CD1c-positive myeloid dendritic cell (primary cell): ENCODE data around the gene MTPN.
A peak's percentile ranks its signal among the peaks of the same experiment; 100 is the strongest.

Experiments used
- DNase-seq: peaks from one replicate; pipeline ENCODE4 v3.0.0-alpha.2; 2016; ENCODE audit errors: extremely low spot score

The MTPN gene

GRCh38 chr7:135981958-135982646, 4.9 kb upstream of the MTPN start:
- DNase-seq, result no peak

DNA sequence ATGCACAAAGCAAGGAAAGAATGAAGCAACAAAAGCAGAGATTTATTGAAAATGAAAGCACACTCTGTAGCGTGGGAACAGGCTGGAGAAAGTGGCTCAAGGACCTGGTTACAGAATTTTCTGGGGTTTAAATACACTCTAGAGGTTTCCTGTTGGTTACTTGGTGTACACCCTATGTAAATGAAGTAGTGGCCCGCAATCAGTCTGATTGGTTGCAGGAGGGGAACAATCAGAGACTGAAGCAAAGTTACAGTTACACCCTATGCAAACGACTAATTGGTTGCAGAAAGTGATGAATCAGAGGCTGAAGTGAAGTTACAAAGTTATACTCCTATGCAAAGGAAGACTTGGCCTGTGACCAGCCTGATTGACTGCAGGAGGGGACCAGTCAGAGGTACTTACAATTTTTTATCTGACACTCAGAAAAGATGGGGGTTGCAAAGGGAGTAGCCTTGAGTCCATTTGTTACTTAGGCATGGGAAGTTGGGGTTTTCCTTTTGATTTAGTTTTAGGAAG, 3.6 kb upstream of the MTPN start:
- peak; percentile 85 for DNase-seq

DNA sequence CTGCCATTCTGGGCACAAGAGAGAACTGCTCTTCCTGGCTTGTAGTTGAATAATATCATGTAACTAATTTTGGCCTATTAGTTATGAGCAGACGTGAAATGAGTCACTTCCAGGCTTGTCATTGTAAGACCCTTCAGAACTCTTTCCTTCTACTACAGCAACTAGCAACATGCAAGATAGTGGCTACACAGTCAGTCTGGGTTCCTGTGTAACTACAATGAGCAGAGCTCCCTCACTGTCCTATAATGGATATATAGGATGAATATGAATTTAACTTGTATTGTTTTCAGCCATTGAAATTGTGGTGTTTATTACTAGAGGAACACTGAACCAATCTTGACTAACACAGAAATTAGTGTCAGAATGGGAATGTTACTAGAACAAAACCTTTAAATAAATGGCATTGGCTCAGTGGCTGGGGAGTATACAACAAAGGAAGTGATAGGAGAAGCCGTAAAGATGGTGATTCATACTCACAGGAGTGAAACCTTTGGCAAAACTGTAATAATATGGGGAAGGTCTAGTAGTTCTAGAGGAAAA, 2.9 kb upstream of the MTPN start:
- DNase-seq, result peak; percentile 69

DNA sequence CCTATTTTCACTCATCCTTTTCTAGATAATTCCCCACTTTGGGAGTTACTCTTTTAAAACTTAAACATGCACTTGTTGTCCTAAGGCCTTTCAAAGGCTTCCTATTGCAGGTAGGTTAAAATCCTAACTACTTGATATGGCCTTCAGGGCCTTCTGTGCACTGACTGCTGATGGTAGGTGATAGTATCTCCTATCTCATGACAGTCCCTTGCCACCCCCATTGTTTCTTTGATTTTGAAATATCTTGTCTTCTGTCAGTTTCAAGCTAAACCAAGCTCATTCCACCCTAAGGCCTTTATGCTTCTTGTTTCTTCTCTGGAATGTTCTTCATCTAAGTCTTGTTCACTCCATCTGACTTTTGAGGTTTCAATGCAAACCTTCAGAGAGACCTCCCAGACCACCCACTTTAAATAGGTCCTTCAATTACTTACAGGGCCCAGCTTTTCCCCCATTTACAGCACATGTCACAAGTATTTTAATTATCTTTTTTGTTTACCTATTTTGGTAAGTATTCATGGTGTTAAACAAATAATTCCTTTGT, 2.4 kb upstream of the MTPN start:
- DNase-seq, result no peak

GRCh38 chr7:135978624-135979023, 1.5 kb upstream of the MTPN start:
- no peak for DNase-seq

GRCh38 chr7:135977742-135978066, 545 bp upstream of the MTPN start:
- no peak for DNase-seq

DNA sequence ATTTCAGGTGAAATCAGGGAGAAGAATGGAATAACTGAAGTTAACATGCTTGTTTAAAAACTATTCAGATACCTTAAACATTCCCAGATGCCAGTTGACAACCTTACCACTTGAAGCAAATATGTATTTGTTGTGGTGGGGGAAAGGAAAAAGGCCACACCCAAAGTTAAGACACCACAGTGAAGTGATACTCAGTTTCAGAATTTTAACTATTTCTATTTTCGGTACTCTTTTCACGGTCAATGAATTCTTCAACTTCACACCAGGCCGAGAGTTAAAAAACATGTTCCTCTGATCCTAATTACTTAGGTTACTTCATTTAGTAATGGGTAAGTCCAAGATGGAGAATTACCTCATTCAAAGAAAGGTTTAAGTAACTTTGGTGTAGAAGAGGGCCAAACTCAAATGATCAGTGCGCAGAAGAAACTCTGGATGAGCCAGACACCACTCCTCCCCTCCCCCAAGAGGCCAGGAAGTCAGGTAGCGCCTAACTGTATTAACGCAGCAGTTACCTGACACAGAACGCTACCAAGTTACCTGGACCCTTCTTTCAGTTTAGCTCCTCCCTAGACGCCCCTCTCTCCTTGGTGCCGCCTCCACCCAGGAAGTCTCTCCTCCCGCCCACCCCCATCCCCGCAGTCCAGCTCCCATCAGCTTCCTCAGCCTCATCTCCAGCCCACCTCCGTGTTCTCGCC, 700 bp downstream of the MTPN start:
- peak; percentile 24 for DNase-seq

GRCh38 chr7:135975166-135975565, 2.0 kb downstream of the MTPN start:
- DNase-seq, result no peak

DNA sequence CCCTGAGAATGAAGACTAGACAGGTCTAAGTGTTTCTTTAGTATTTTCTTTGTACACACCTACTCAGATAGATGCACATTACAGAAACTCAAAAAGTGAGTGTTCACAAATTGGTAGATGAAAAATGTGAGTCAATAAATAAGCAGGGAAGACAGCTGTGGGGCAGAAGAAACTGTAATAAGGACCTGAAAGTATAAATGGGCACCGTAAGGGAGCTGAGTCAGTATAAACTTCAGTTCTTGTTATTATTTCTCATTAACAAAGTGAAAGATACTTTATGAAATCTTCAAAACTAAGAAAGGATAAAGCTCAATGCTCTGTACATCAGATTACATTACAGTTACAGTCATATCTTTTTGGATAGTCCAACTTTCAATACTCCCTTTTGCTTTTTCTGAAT, 2.5 kb downstream of the MTPN start:
- DNase-seq, result peak; percentile 16

GRCh38 chr7:135971366-135971725, 5.8 kb downstream of the MTPN start:
- DNase-seq, result peak; percentile 39

- DNase-seq, result peak; percentile 55
These were observed 6.3 kb downstream of the MTPN start for GRCh38 chr7:135970682-135971365.

DNA sequence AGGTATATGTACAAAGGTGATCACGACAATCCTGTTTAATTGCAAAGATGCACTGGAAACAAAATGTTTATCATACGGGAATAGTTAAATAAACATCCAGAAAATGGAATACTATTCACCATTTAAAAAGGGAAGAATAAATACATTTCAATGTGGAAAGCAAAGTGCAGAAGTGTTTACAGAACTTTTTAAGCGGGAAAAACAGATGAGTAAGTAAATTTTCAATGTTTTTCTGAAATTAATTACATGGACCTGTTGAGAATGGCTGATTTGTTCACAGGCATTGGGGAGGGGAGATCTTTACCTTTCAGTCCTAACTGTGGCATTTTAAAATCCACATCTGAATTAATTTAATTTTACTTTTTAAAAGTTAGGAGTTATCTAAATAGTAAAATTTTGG, 7.1 kb downstream of the MTPN start:
- no peak for DNase-seq

- DNase-seq, result no peak
These were observed 10.7 kb downstream of the MTPN start for GRCh38 chr7:135966341-135967043.

- peak; percentile 47 for DNase-seq
These were observed 11.6 kb downstream of the MTPN start for GRCh38 chr7:135965602-135966001.

GRCh38 chr7:135964791-135965190, 12.4 kb downstream of the MTPN start:
- DNase-seq, result no peak

GRCh38 chr7:135964274-135964673, 12.9 kb downstream of the MTPN start:
- DNase-seq, result peak; percentile 49

DNA sequence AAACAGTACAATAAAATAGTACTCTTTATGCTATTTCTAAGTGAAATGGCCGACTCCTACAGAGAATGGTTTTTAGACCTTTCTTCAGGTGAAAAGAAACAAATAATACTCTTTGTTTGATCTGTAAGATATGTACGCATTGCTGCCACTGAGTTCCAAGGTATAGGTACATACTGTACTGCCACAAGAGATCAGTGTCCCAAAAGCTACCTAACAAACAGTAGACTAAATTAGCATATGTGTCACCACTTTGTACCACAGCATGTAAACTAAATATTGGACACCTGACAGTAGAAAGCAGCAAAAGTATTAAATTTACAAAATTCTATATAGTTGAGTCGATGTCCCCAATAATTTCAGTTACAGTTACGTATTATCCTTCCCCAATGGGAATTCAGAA, 14.4 kb downstream of the MTPN start:
- DNase-seq, result no peak

DNA sequence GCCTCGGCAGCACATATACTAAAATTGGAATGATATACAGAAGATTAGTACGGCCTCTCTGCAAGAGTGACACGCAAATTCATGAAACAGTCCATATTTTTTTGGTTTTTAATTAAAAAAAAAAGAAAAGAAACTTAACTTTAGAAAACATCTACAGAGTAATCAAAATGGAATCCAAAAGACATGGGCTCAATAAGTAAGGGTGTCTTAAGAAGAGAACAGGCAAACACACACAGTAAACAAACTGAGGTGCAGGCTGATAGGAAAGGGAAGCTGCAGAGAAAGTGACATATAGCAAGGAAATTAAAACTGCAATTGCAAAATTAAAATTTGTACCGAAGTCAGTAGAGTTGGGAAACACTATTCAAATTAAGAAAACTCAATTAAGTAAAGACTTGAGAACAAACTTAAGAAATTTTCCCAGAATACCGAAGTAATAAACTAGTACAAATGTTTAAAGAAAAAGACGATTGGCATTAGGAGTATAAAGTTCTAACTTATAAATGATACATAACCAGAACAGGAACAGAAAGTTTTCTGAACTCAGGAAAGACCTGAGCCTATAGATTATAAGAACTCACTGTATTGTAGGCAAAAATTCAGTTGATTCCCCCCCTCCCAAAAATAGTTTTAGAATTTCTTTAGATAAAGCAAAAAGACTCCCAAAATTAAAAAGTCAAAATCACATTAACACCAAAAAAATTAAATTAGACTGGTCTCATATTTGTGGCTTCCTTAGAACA, 16.3 kb downstream of the MTPN start:
- peak; percentile 20 for DNase-seq

GRCh38 chr7:135959646-135960363, 17.4 kb downstream of the MTPN start:
- no peak for DNase-seq

- no peak for DNase-seq
These were observed 19.0 kb downstream of the MTPN start for GRCh38 chr7:135958173-135958572.
